ENCODE results near the gene FAM120B. TPM values are rescaled to one million over a fixed set of nuclear protein-coding genes. Genes with fewer than 3 reads are reported as not detected.

FAM120B gene
- total RNA-seq, 1 donor from 2014 or later = 48.3 TPM

- no peak for DNase-seq (ENCODE audit: low spot score)
- H3K27ac Mint-ChIP-seq (ENCODE audit: unreplicated experiment) = no peak overlapping the region
- peaks cover 4% of the 10 kb centered on the region for H3K9me3 Mint-ChIP-seq (ENCODE audit: unreplicated experiment)
- peaks cover 9% of the 10 kb centered on the region for H3K27me3 Mint-ChIP-seq (ENCODE audit: unreplicated experiment)
- TF ChIP-seq CTCF (IDR thresholded peaks at IDR 0.05; ENCODE audit: unreplicated experiment) = no peak
- no peak overlapping the region for H3K4me3 Mint-ChIP-seq (ENCODE audit: unreplicated experiment)
- peaks cover 2% of the 10 kb centered on the region for H3K4me1 Mint-ChIP-seq (ENCODE audit: unreplicated experiment)
- peaks cover 5% of the 10 kb centered on the region for H3K36me3 Mint-ChIP-seq (ENCODE audit: low read depth, unreplicated experiment)
Observed at GRCh38 chr6:170450916-170451761, 144.6 kb downstream of the FAM120B start.

GRCh38 chr6:170451762-170452651 is 145.4 kb downstream of the FAM120B start:
- peaks cover 12% of the 10 kb centered on the region for H3K27me3 Mint-ChIP-seq (ENCODE audit: unreplicated experiment)
- peaks cover 2% of the 10 kb centered on the region for H3K4me1 Mint-ChIP-seq (ENCODE audit: unreplicated experiment)
- DNase-seq (ENCODE audit: low spot score) = no peak
- H3K36me3 Mint-ChIP-seq (ENCODE audit: low read depth, unreplicated experiment) = peaks cover 1% of the 10 kb centered on the region
- H3K9me3 Mint-ChIP-seq (ENCODE audit: unreplicated experiment) = no peaks in the 10 kb centered on the region
- no peak for TF ChIP-seq CTCF (IDR thresholded peaks at IDR 0.05; ENCODE audit: unreplicated experiment)
- H3K4me3 Mint-ChIP-seq (ENCODE audit: unreplicated experiment) = no peak overlapping the region
- no peak overlapping the region for H3K27ac Mint-ChIP-seq (ENCODE audit: unreplicated experiment)

- H3K27ac Mint-ChIP-seq (ENCODE audit: unreplicated experiment) = peak overlapping the region; percentile 36
- DNase-seq (ENCODE audit: low spot score) = no peak
- H3K9me3 Mint-ChIP-seq (ENCODE audit: unreplicated experiment) = no peaks in the 10 kb centered on the region
- H3K36me3 Mint-ChIP-seq (ENCODE audit: low read depth, unreplicated experiment) = no peaks in the 10 kb centered on the region
- H3K4me1 Mint-ChIP-seq (ENCODE audit: unreplicated experiment) = peaks cover 2% of the 10 kb centered on the region
- H3K4me3 Mint-ChIP-seq (ENCODE audit: unreplicated experiment) = no peak overlapping the region
- TF ChIP-seq CTCF (IDR thresholded peaks at IDR 0.05; ENCODE audit: unreplicated experiment) = no peak
- peaks cover 13% of the 10 kb centered on the region for H3K27me3 Mint-ChIP-seq (ENCODE audit: unreplicated experiment)
Observed at GRCh38 chr6:170452767-170453545, 146.4 kb downstream of the FAM120B start.

GRCh38 chr6:170453586-170454511 is 147.3 kb downstream of the FAM120B start:
- H3K9me3 Mint-ChIP-seq (ENCODE audit: unreplicated experiment) = no peaks in the 10 kb centered on the region
- peaks cover 2% of the 10 kb centered on the region for H3K4me1 Mint-ChIP-seq (ENCODE audit: unreplicated experiment)
- no peak for DNase-seq (ENCODE audit: low spot score)
- peak overlapping the region; percentile 36 for H3K27ac Mint-ChIP-seq (ENCODE audit: unreplicated experiment)
- no peaks in the 10 kb centered on the region for H3K36me3 Mint-ChIP-seq (ENCODE audit: low read depth, unreplicated experiment)
- no peak for TF ChIP-seq CTCF (IDR thresholded peaks at IDR 0.05; ENCODE audit: unreplicated experiment)
- H3K4me3 Mint-ChIP-seq (ENCODE audit: unreplicated experiment) = no peak overlapping the region
- H3K27me3 Mint-ChIP-seq (ENCODE audit: unreplicated experiment) = peaks cover 13% of the 10 kb centered on the region
